GM12878 (cell line): Measurements from ENCODE around the gene PPIL6. TPM values are rescaled to one million over a fixed set of nuclear protein-coding genes. Genes with fewer than 3 reads are reported as not detected.

Source experiments
- ATAC-seq: fragments of 200-7000 bp; cut with Tn5 transposase; 3 replicates; pipeline ENCODE4 v1.9.1; 2020; ENCODE audit warnings: mild to moderate bottlenecking, moderate library complexity
- BruUV-seq: library from RNA; stranded (reverse); fragments of 400-500 nt; replicated peaks from 2 replicates; lab custom pipeline; 2021; lab: Mats Ljungman, UMichigan
- CTCF ChIA-PET: fragments of 300-600 bp; sonication (Branson Sonifier 250); formaldehyde crosslinking; extraction: SDS; loops from one replicate; lab custom pipeline; 2021; ENCODE audit warnings: inconsistent platforms; lab: Yijun Ruan, JAX
- POLR2A ChIA-PET: fragments of 350-600 bp; formaldehyde crosslinking; extraction: SDS; loops from one replicate; lab custom pipeline; 2021; ENCODE audit warnings: inconsistent platforms; lab: Charles Lee
- RAD21 ChIA-PET: fragments of 300-600 bp; sonication (Branson Sonifier 250); formaldehyde crosslinking; loops from one replicate; lab custom pipeline; 2023; ENCODE audit warnings: antibody characterized with exemption; ENCODE audit not compliant: unreplicated experiment; lab: Charles Lee
- SMC1A ChIA-PET: fragments of 300-600 bp; sonication (Branson Sonifier 250); formaldehyde crosslinking; loops from one replicate; lab custom pipeline; 2023; ENCODE audit not compliant: unreplicated experiment, uncharacterized antibody; lab: Charles Lee
- DNase-seq: peaks from one replicate; pipeline ENCODE4 v3.0.0-alpha.2; 2011; ENCODE audit warnings: low read depth, low spot score
- FAIRE-seq: peaks from 3 replicates; lab custom pipeline; 2011; peaks lifted over from hg19 to GRCh38; lab: Jason Lieb, UNC
- H2AFZ ChIP-seq: 2 replicates; pipeline ENCODE4 v1.6.0; 2011; ENCODE audit warnings: low read depth, low read length, control low read depth; ENCODE audit not compliant: control insufficient read depth
- H3K27ac ChIP-seq: 2 replicates; pipeline ENCODE4 v1.5.1; 2011; ENCODE audit warnings: control low read depth; ENCODE audit not compliant: control insufficient read depth, insufficient read depth
- H3K27me3 ChIP-seq, 2 experiments: replicated peaks in 1 of 2; 2 replicates each; pipeline versions ENCODE4 v1.6.0 to v1.6.1; 2011; ENCODE audit warnings: low read length in 1 of 2; ENCODE audit not compliant: control insufficient read depth in 2 of 2, insufficient read depth in 2 of 2
- H3K36me3 ChIP-seq, 2 experiments: 2 replicates each; pipeline ENCODE4 v1.5.1; 2011; ENCODE audit warnings: low read length in 1 of 2; ENCODE audit not compliant: control insufficient read depth in 2 of 2, insufficient read depth in 2 of 2
- H3K4me1 ChIP-seq: 2 replicates; pipeline ENCODE4 v1.6.1; 2011; ENCODE audit warnings: mild to moderate bottlenecking, low read length, moderate library complexity, mixed read lengths; ENCODE audit not compliant: control insufficient read depth, insufficient read depth
- H3K4me2 ChIP-seq: 2 replicates; pipeline ENCODE4 v1.6.0; 2011; ENCODE audit warnings: control low read depth; ENCODE audit not compliant: control insufficient read depth, insufficient read depth
- H3K4me3 ChIP-seq: fragments of 200-600 bp; sonication (generic); 2 replicates; pipeline ENCODE4 v1.5.1; 2016
- H3K79me2 ChIP-seq: 2 replicates; pipeline ENCODE4 v1.6.0; 2011; ENCODE audit warnings: low read length; ENCODE audit not compliant: control insufficient read depth, insufficient read depth
- H3K9ac ChIP-seq: 2 replicates; pipeline ENCODE4 v1.8.0; 2011; ENCODE audit warnings: low read length, control low read depth, mixed read lengths; ENCODE audit not compliant: control insufficient read depth, insufficient read depth
- H3K9me3 ChIP-seq: replicated peaks from 3 replicates; pipeline ENCODE4 v1.5.1; 2011; ENCODE audit warnings: mild to moderate bottlenecking, low read length; ENCODE audit not compliant: control insufficient read depth, insufficient read depth
- H4K20me1 ChIP-seq: 2 replicates; pipeline ENCODE4 v1.6.0; 2011; ENCODE audit not compliant: control insufficient read depth, insufficient read depth
- ASH2L ChIP-seq: fragments of 300-600, 200-600 bp; sonication (generic); IDR thresholded peaks from 2 replicates; pipeline ENCODE4 v1.6.1; 2017; ENCODE audit warnings: low read depth, mild to moderate bottlenecking, borderline replicate concordance
- ATF7 ChIP-seq: fragments of 450-650 bp; IDR thresholded peaks from 2 replicates; pipeline ENCODE4 v1.6.1; 2016; ENCODE audit warnings: low read depth, mild to moderate bottlenecking
- BCL11A ChIP-seq: IDR thresholded peaks from 2 replicates; pipeline ENCODE4 v1.6.1; 2011; ENCODE audit warnings: low read depth, low read length
- CBX5 ChIP-seq: sonication (generic); IDR thresholded peaks from 2 replicates; pipeline ENCODE4 v1.6.1; 2016; ENCODE audit warnings: low read depth, moderate library complexity, mild to moderate bottlenecking, inconsistent platforms
- CEBPB ChIP-seq, 2 experiments: fragments of 150-350 bp in 1 of 2; IDR thresholded peaks; 2 replicates each; pipeline ENCODE4 v1.6.1; 2012 to 2014; ENCODE audit warnings: low read depth in 2 of 2, low read length in 2 of 2, borderline replicate concordance in 1 of 2, inconsistent platforms in 1 of 2
- CHD1 ChIP-seq: IDR thresholded peaks from 2 replicates; pipeline ENCODE4 v1.6.1; 2012; ENCODE audit warnings: low read depth, low read length, improper control_type of control experiment
- CHD2 ChIP-seq: IDR thresholded peaks from 2 replicates; pipeline ENCODE4 v1.6.1; 2011; ENCODE audit warnings: low read depth, low read length, improper control_type of control experiment, borderline replicate concordance
- CREB1 ChIP-seq: IDR thresholded peaks from 2 replicates; pipeline ENCODE4 v1.6.1; 2012; ENCODE audit warnings: low read depth, mild to moderate bottlenecking, inconsistent platforms
- FOXK2 ChIP-seq: fragments of 450-650 bp; IDR thresholded peaks from 2 replicates; pipeline ENCODE4 v1.6.1; 2017; ENCODE audit warnings: mild to moderate bottlenecking, moderate library complexity
- HDGF ChIP-seq: fragments of 450-650 bp; IDR thresholded peaks from 2 replicates; pipeline ENCODE4 v1.6.1; 2016; ENCODE audit warnings: antibody characterized with exemption
- KLF5 ChIP-seq: fragments of 450-650 bp; IDR thresholded peaks from 2 replicates; pipeline ENCODE4 v1.6.1; 2014; ENCODE audit warnings: mild to moderate bottlenecking; ENCODE audit not compliant: partially characterized antibody
- MYC ChIP-seq: IDR thresholded peaks from 2 replicates; pipeline ENCODE4 v1.6.1; 2011; ENCODE audit warnings: mild to moderate bottlenecking, low read length, moderate library complexity, inconsistent platforms; ENCODE audit not compliant: insufficient read depth, insufficient replicate concordance, insufficient read length, severe bottlenecking
- RAD21 ChIP-seq: IDR thresholded peaks from 2 replicates; pipeline ENCODE4 v1.6.1; 2011; ENCODE audit warnings: mild to moderate bottlenecking, low read depth, low read length, moderate library complexity; ENCODE audit not compliant: insufficient read depth
- RELA ChIP-seq: fragments of 450-650 bp; IDR thresholded peaks from 2 replicates; pipeline ENCODE4 v1.8.0; 2014; ENCODE audit warnings: borderline replicate concordance; ENCODE audit not compliant: partially characterized antibody
- SIN3A ChIP-seq: IDR thresholded peaks from 2 replicates; pipeline ENCODE4 v1.6.1; 2012; ENCODE audit warnings: low read depth, low read length, improper control_type of control experiment
- SMC3 ChIP-seq: IDR thresholded peaks from 2 replicates; pipeline ENCODE4 v1.6.1; 2011; ENCODE audit warnings: low read length, improper control_type of control experiment, borderline replicate concordance
- USF2 ChIP-seq: IDR thresholded peaks from 2 replicates; pipeline ENCODE4 v1.6.1; 2011; ENCODE audit warnings: low read depth, low read length, improper control_type of control experiment, borderline replicate concordance
- WRNIP1 ChIP-seq: IDR thresholded peaks from 2 replicates; pipeline ENCODE4 v1.6.1; 2011; ENCODE audit warnings: low read depth, low read length, improper control_type of control experiment, borderline replicate concordance
- WGBS: methylation state at CpG from one replicate; pipeline ENCODE4 v1.1.6; 2016; ENCODE audit warnings: low lambda C conversion rate; ENCODE audit not compliant: insufficient replicate concordance, insufficient coverage; ENCODE audit errors: missing lambda C conversion rate; 5-methylcytosine and 5-hydroxymethylcytosine counted together
- in situ Hi-C: fragments of 300-500 bp; cut with MboI; formaldehyde crosslinking; loops from 9 replicates; pipeline ENCODE4 v1.14.3; 2018; ENCODE audit warnings: mixed read lengths
- intact Hi-C: fragments of 100-400 bp; cut with micrococcal nuclease; formaldehyde crosslinking; loops from one replicate; pipeline ENCODE4 v1.14.2; 2022; ENCODE audit not compliant: unreplicated experiment
- polyA plus RNA-seq, 11 experiments: library from polyadenylated mRNA; depleted of rRNA in 4 of 11; unstranded in 6 of 11; stranded (reverse) in 5 of 11; fragments of >200 nt; fragmentation: Nextera tagmentation in 4 of 11; fragmentation: Illumina TruSeq in 1 of 11; extraction: Ambion mirVana in 4 of 11; extraction: Trizol in 1 of 11; gene quantifications; 1 replicate in 1 of 11; 2 replicates in 10 of 11; pipeline versions ENCODE4 v1.2.1 to v1.2.3, GENCODE V29; 2011 to 2016; ENCODE audit warnings: inconsistent platforms in 2 of 11, missing spikeins in 2 of 11, low read depth in 1 of 11
- total RNA-seq, 4 experiments: library from RNA; depleted of rRNA in 3 of 4; stranded (reverse); fragments of >200 nt in 3 of 4; fragmentation: Illumina TruSeq in 1 of 4; extraction: Trizol in 1 of 4; gene quantifications; 2 replicates each; pipeline versions ENCODE4 v1.2.1 to v1.2.3, GENCODE V29; 2013 to 2021
- TF ChIP-seq, protein P1 (sequence below): IDR thresholded peaks from 2 replicates; pipeline ENCODE4 v1.6.1; 2011; ENCODE audit warnings: low read depth, mild to moderate bottlenecking, low read length, moderate library complexity, borderline replicate concordance; ENCODE audit errors: extremely low read depth
- TF ChIP-seq, protein P2 (sequence below): fragments of 450-650 bp; IDR thresholded peaks from 2 replicates; pipeline ENCODE4 v1.6.1; 2016; ENCODE audit warnings: mild to moderate bottlenecking

The PPIL6 gene
- total and polyA plus RNA-seq, 10 of the 15 experiments (the other 5 are each of a cell fraction or from before 2014, with no cell fraction given) = 0.01 to 0.26 (median 0.12) TPM; not detected in 5

GRCh38 chr6:109447087-109447486, 6.7 kb upstream of the PPIL6 start:
- Histone ChIP-seq H3K79me2 (no peaks in the 10 kb centered on the region; the same call in 1 of the 2 replicates), H3K27me3 (no peaks in the 10 kb centered on the region), H3K36me3 (peaks cover 14 to 26% of the 10 kb centered on the region in 2 experiments), H3K27ac (no peak overlapping the region), H3K4me1 (peaks cover 9% of the 10 kb centered on the region; the same call in 1 of the 2 replicates), H4K20me1 (no peaks in the 10 kb centered on the region), H3K4me2 (no peak overlapping the region), H3K4me3 (no peak overlapping the region), H3K9ac (no peak overlapping the region), H2AFZ (no peak overlapping the region), H3K9me3 (no peaks in the 10 kb centered on the region)
- intact Hi-C loops = no loop called here
- ChIA-PET SMC1A (no interaction called here), POLR2A (interaction anchor here (0.6 kb wide), 1 partner anchor 1436 kb away, joined by 3 read pairs; no protein-coding TSS in a partner anchor), CTCF (interaction anchor here (0.6 to 2.6 kb wide), 2 partner anchors 17 to 33 kb away, joined by 3 to 10 read pairs; no protein-coding TSS in a partner anchor), RAD21 (interaction anchor here (0.6 to 1.5 kb wide), 2 partner anchors 41 to 60 kb away, joined by 3 read pairs; no protein-coding TSS in a partner anchor)
- in situ Hi-C loops = no loop called here
- DNase-seq = no peak
- no TSS peak for BruUV-seq
- ATAC-seq = no peak
- 91% methylated on average over 10 of the region's 10 CpGs for WGBS
- no peak for FAIRE-seq
- TF ChIP-seq FOXK2 (no peak), KLF5 (no peak), RAD21 (no peak), BCL11A (no peak), MYC (no peak), SMC3 (no peak), CHD2 (no peak), HDGF (no peak), CEBPB (IDR thresholded peaks at IDR 0.05; ENCODE audit: borderline replicate concordance in 1 of 2, low read depth in 2 of 2, low read length in 2 of 2) (no peak), ASH2L (no peak), SIN3A (no peak), CHD1 (no peak), ATF7 (no peak), CREB1 (no peak), WRNIP1 (no peak), CBX5 (no peak), RELA (no peak), USF2 (no peak)
- TF ChIP-seq, protein P1, sequence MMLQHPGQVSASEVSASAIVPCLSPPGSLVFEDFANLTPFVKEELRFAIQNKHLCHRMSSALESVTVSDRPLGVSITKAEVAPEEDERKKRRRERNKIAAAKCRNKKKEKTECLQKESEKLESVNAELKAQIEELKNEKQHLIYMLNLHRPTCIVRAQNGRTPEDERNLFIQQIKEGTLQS = no peak
- TF ChIP-seq, protein P2, sequence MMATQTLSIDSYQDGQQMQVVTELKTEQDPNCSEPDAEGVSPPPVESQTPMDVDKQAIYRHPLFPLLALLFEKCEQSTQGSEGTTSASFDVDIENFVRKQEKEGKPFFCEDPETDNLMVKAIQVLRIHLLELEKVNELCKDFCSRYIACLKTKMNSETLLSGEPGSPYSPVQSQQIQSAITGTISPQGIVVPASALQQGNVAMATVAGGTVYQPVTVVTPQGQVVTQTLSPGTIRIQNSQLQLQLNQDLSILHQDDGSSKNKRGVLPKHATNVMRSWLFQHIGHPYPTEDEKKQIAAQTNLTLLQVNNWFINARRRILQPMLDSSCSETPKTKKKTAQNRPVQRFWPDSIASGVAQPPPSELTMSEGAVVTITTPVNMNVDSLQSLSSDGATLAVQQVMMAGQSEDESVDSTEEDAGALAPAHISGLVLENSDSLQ = no peak
- TF ChIP-seq, all 136 proteins: peak for 0
